GM21526 (cell line): Measurements from ENCODE around the gene AGPAT4.
A peak's percentile ranks its signal among the peaks of the same experiment; 100 is the strongest.
"Not testable (repeated sequence)": the region's sequence is repeated elsewhere in the genome, so short reads cannot be mapped to it uniquely, and the experiment has no call there.

Source experiments
- ATAC-seq: cut with Tn5 transposase; IDR thresholded peaks from one replicate; pipeline ENCODE4 v1.9.1; 2021; ENCODE audit warnings: moderate library complexity; ENCODE audit not compliant: unreplicated experiment, low FRiP score

AGPAT4 gene, protein sequence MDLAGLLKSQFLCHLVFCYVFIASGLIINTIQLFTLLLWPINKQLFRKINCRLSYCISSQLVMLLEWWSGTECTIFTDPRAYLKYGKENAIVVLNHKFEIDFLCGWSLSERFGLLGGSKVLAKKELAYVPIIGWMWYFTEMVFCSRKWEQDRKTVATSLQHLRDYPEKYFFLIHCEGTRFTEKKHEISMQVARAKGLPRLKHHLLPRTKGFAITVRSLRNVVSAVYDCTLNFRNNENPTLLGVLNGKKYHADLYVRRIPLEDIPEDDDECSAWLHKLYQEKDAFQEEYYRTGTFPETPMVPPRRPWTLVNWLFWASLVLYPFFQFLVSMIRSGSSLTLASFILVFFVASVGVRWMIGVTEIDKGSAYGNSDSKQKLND

DNA sequence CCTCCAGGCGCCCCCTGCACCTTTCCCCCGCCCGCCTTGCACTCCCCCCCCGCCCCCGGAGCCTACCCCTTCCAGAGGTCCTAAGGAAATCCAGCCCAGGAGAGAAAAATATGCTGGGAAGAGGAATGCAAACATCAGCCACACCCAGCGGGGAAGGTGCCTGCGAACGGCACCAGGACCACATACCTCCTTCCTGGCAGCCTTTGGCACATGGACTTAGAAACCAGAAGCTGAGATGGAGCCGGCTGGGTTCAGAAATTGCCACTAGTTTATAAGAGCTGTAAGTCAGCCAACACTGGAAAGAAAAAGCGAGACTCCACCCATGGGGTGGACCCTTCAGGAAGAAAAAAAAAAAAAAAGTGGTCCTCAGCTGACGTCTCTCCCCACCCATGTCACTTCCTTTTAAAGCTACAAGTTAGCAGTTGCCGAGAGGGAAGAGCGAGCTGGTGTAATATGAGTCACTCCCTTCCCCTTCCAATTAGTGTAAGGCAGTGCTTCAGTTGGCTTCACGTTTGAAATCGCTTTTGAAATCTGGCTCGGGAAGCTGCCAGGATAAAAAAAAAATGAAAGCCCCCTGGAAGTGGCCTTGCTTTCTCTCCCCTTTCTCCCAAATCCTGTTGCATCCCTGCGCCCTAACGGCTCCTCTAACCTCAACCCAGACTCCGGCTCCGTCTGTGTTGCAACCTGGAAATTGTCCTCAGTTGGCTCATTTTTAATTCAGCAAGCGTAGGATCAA lies at the start of gene AGPAT4:
Gene AGPAT4, minus strand, starts transcription at position 310 of the 736 bp plus-strand sequence. CDS start 41,848 bp downstream, outside the sequence.
- ATAC-seq, result peak; percentile 99

DNA sequence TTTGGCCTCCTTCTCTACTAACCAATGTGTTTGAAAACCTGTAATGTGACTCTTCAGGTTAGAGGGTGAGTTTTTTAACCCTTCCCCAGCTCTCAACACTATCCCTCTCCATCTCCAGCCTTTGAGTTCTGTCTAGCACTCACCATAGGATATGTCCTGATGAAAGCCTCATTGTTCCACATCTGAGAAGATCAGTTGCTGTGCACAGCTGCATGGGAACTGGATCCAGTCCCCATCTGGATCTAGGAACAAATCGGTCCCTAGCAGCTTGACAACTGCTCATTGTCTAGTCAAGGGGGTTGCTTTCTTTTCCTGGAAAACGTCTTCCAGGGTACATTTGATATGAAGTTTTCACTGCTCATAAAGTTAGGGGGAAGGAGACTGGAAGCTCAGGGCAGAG lies 45.4 kb upstream of the AGPAT4 start:
- ATAC-seq, result no peak

DNA sequence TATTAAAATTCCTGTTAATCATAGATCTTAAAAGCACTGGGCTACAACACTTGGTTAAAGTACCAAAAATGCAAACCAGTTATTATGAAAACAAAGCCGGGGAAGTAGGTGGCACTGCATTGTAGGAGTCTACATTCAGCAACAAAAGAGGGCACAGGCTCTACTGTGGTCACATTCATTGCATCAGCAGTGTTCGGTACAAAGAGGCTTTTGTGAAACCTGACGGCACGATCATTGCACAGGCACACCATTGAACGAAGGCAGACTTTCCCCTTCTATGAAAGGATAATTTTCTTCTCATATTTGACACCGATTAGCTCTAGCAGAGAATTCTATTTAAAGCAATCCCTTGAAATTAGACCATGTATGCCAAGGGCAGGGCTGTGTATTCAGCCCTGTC lies 44.6 kb upstream of the AGPAT4 start:
- no peak for ATAC-seq

DNA sequence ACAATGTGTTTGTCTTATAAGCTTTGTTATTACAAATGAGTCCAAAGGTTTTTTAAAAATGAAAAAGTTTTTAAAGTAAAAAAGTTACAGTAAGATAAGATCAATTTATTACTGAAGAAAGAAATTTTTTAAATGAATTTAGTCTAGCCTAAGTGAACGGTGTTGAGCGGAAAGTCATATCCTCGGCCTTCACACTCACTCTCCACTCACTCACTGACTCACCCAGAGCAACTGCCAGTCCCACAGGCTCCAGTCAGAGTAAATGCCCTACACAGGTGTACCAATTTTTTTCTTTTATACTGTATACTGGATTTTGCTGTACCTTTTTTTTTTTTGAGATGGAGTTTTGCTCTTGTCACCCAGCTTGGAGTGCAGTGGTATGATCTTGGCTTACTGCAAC lies 42.7 kb upstream of the AGPAT4 start:
- ATAC-seq, result no peak

DNA sequence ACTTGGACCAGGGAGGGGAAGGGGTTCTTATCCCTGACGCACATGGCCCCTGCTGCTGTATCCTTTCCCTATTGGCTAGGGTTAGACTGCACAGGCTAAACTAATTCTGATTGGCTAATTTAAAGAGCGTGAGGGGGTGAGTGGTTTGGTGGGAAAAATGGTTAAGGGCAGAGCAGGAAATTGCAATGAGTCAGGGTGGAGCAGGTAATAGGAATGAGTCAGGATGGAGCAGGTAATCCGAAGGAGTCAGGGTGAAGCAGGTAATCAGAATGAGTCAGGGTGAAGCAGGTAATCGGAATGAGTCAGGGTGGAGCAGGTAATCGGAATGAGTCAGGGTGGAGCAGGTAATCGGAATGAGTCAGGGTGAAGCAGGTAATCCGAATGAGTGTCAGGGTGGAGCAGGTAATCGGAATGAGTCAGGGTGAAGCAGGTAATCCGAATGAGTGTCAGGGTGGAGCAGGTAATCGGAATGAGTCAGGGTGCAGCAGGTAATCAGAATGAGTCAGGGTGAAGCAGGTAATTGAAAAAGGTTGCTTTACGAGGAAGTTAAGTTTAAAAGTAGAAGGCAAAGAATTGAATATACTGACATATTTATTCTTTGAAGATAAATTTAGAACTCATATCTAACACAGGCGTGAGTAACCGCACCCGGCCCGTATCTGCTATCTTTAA lies 41.5 kb upstream of the AGPAT4 start:
- ATAC-seq, result not testable (repeated sequence)

DNA sequence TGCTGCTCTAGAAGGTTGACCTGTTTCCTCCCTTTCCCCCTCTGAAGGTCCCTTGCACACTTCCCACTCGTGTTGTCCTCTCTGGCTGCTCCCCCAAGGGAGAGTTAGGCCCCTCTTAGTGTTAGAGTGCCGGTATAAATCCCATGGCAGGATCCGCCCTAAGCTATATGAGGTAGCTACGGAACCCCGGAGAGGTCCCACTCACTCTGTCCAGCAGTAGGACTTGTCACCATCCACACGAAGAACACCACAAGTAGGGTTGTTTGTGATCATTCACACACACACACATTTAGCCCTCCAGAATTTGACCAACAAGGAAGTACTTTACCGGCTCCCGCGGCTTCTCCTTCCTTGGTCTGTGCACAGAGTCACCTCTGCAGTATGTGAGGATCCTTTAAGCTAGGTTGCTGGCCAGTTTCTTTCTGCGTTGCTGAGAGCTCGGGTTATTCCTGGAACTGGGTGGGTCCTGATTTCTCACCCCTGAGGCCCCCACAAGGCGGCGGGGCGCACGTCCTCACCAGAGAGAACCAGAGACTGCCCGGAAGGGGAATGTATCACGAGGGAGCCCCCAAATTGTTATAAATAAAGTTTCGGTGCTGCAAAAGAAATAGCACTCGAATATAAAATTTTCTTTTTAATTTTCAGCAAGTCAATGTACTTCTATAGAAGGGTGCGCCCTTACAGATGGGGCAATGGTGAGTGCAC lies 40.8 kb upstream of the AGPAT4 start:
- ATAC-seq, result not testable (repeated sequence)

DNA sequence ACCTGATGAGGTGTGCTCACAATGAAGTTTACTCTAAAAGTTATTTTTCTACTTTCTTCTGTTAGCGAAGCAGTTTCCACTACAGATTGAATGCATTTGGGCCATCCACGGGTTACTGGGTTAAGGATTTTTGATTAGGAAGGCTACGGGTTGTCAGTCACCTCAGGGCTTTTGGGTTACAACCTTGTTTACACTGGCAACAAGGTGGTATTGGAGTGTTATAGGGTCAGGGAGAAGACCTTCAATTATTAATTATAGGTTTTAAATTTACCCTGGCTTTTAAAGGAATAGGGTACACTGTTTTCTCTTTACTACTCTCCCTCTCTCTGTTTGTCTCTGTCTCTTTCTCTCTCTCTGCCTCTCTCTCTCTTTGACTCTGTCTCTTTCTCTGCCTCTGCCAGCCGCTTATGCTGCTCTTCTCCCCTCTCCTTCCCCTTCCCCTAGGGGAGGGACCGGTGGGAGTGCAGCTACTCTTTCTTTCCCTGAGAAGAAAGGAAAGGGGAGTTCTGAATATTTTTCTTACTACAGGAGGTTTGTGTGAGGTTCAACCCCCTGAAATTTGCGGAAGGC lies 40.2 kb upstream of the AGPAT4 start:
- no peak for ATAC-seq

DNA sequence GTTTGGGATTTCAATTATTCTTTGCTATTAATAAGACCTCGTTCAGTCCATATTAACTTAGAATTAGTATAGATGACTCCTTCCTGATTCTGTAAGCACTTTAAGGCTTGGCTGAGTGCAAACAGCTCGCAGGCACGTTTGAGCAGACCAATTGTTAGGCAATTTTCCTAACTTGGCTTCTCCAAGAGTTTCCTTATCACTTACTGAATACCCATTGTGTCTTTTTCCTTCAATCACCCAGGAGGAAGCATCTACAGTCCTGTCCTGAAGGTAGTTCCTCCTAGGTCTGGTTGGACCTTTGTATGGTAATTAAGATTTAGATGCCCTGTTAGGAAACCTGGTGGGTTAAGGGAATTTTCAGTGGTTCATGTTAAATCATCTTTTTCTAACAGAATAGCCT lies 39.6 kb upstream of the AGPAT4 start:
- ATAC-seq, result not testable (repeated sequence)

DNA sequence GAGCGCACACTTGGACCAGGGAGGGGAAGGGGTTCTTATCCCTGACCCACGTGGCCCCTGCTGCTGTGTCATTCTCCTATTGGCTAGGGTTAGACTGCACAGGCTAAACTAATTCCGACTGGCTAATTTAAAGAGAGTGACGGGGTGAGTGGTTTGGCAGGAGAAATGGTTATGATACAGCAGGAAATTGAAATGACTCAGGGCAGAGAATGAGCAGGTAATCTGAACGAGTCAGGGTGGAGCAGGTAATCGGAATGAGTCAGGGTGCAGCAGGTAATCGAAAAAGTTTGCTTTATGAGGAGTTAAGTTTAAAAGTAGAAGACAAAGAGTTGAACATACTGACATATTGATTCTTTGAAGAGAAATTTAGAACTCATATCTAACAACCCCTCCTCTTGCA lies 35.9 kb upstream of the AGPAT4 start:
- ATAC-seq, result not testable (repeated sequence)

DNA sequence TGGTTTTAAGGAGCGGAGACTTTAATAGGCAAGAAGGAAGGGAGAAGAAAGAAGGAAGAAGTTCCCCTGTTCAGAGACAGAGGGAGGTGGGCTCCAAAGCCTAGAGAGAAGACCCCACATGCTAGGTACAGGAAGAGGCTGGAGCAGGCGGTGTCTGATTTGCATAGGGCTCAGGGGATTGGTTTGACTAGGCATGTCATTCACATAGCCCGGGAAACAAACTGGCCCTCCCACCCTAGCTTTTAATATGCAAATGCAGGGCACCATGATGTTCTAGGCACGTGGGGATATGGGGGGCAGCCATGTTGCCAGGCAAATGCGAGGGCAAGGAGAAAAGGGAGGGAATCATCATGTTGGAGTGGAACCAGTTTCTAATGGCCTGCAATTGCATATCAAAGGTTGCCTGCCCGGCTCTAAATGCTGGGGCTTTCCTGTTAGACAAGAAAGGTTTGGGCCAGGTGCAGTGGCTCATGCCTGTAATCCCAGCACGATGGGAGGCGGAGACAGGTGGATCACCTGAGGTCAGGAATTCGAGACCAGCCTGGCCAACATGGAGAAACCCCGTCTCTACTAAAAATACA lies 34.3 kb upstream of the AGPAT4 start:
- ATAC-seq, result no peak

DNA sequence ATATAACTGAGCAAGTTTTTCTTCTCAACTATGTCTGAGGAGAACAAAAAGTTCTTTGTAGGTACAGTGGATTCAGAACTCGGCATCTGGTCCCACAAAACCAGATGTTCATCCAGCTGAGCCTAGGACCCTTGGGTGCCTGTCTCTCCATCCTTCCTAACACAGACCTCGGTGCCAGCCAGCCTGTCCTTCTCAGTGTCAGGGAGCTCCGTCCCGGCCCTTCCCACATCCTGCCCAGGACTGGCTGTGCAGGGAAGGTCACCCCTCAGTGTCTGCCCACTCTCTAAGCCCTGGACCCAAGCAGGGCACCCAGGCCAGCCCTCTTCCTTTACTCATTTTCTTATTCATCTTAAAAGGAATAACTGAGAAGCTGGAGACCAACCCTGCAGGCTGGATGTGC lies 32.0 kb upstream of the AGPAT4 start:
- no peak for ATAC-seq

DNA sequence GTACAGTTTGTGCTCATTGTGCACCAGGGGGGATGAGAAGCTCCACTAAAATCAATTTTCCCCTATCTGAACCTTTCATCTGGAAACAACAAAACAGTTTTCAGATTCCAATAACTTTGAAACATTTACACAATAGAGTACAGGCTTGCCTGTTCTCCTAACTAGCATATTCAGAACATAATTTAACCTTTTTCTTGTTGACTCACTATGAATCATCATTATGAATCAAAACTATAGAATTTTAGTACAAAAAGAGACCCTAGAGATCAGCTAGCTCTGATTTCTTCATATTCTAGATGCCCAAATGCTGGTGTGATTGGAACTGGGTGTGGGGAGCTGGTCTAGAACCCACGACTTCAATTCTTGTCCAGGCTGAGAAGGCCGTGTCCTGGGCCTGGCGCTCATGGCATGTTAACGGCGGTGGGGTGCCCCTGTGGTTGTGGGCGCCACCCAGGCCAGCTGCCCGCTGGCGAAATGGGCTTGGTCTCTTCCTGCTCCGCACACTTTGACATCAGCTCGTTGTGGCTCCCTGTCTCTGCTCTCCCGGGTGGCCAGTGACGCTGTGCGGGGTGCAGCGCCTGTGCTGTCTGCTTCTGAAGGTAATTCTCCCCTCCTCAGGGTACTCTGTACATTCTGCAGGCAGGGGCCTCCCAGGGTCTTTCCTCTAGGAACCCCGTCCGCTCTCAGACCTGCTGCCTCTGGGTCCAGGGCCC lies 29.9 kb upstream of the AGPAT4 start:
- no peak for ATAC-seq

DNA sequence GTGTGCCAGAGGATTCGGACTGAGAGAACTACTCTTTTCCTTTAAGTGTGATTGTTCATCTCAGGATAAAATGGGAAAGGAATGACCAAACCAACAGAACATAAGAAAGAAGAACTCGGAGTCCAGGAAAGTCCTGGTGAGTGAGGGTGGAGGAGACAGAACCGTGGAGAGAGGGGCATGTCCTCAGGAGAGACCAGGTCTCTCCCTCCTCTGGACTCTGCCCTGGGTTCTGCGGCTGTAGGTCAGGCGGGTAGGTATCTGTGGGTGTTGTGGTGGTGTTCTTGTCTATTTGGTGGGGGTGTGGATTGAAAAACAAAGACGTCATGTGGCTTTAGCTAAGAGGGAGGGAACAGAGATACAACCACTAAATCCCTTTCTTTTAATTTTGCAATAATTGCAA lies 29.1 kb upstream of the AGPAT4 start:
- no peak for ATAC-seq

DNA sequence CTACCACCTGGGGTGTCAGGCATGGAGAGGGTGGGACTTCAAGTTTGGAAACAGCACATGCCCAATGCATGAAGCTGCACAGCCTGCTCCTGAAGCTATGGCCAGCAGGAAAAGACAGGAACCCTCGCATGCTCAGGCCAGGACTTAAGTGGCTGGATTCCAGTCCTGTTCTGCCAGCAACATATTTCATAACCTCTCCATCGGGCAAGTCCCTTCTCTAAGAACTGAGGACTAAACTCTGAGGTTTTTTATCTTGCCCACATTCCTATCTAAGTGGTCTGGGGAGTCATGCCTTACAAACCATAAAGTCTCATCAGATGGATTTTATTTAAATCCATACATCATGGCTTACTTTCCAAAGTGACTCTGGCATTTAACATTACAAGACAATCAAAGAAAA lies 27.5 kb upstream of the AGPAT4 start:
- ATAC-seq, result no peak

DNA sequence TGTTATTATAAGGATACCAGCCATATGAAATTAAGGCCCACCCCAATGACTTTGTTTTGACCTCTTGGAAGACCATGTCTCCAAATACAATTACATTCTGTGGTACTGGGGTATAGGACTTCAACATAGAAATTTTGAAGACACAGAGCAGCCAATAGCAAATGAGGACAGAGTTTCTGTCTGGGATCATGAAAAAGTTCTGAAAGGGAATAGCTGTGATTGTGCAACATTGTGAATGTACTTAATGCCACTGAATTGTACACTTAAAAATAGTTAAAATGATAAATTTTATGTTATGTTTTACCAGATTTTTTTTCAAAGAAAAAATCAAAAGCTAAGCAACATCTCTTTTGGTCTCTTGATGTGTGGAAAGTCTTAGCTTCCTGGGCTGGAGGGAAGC lies 27.0 kb upstream of the AGPAT4 start:
- ATAC-seq, result no peak

DNA sequence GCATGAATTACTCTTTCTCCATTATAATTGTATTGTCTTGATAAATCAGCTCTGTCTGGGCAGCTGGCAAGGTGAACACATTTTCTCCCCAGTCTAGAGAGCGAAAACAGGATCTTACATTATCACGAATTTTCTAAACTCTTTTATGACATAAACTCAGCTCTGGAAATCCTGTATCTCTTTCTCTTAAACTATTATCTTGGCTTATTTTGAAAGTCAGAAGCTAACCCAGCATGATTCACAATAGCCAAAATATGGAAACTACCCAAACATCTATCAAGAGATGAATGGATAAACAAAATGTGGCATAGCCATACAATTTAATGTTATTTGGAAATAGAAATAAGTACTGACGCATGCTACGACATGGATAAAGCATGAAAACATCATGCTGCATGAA lies 25.9 kb upstream of the AGPAT4 start:
- ATAC-seq, result no peak

DNA sequence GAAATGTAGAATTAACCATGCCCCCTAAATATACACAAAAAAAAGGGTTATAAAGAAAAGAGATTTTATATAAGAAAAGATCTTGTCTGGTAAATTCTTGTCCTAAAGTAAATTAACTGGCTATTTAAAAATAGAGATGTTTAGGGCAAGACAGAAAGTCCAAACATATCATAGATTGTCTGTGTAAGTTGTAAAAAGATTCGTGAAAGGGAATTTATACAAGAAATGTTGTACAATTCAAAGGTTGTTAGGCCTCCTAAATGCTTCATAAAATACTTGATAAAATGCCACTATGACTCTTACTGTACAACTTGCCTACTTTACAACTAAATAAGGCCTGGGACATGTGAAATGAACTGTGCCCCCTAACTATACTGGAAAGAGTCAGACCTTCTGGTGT lies 21.9 kb upstream of the AGPAT4 start:
- ATAC-seq, result no peak

DNA sequence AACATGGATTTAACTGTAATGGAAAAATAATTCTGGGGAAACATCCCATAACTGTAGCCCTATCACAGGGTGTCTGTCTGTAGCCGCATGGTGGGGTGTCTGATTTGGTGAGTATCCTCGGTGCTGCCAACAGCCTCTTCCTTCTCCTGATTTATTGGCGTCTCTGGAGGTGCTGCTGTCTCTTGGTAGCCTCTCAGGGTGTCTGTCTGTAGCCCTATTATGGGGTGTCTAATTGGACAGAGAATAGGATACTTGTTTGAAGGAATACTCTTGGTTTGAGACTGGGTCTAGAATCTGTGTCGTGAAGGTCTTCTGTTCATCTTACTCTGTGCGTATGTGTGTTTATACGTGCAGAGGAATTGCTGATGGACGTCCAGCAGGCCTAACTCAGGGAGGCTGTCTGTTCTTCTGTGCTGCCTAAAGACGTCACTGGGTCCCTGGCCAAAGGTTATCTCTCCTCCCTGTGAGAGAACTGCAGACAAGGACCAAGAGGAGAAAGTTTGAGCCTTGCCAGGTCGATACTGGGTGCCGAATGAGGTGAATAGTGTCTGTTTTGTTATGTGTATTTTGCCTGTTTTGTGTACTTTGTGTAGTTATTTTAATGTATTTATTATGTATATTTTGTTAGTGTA lies 18.9 kb upstream of the AGPAT4 start:
- no peak for ATAC-seq

DNA sequence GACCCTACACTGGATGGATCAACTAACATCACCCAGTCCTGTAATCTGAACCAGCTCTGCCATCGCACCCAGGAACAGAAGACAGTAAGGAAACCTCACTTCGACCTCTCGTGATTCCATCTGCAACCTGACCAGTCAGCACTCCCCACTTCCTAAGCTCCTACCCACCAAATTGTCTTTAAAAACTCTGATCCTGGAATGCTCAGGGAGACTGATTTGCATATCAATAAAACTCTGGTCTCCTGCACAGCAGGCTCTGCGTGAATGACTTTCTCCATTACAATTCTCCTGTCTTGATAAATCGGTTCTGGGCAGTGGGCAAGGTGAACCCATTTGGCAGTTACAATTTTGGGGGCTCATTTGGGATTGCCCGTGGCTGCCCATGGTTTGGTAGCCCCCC lies 18.3 kb upstream of the AGPAT4 start:
- no peak for ATAC-seq
